T-cell (primary cell): ENCODE data around the gene B4GALT3. TPM values are rescaled to one million over a fixed set of nuclear protein-coding genes. Genes with fewer than 3 reads are reported as not detected.

Experiments used
- ATAC-seq, 4 experiments: fragments of 200-7000 bp in 3 of 4; fragments of 150-1000 bp in 1 of 4; cut with Tn5 transposase; replicated peaks in 1 of 4; 1 replicate in 3 of 4; 2 replicates in 1 of 4; pipeline ENCODE4 v1.10.0; 2021; ENCODE audit warnings: moderate library complexity in 3 of 4, mild to moderate bottlenecking in 2 of 4, moderate number of reproducible peaks in 1 of 4
- CTCF ChIA-PET, 2 donors: fragments of 300-600 bp; sonication (Branson Sonifier 250); formaldehyde crosslinking; loops; one replicate each; lab custom pipeline; 2022; ENCODE audit warnings: antibody characterized with exemption in 2 of 2; lab: Charles Lee
- POLR2A ChIA-PET, 2 donors: fragments of 300-600 bp; sonication (Branson Sonifier 250); formaldehyde crosslinking; loops; one replicate each; lab custom pipeline; 2022; ENCODE audit warnings: antibody characterized with exemption in 2 of 2; lab: Charles Lee
- DNase-seq, 35 experiments: peaks; one replicate each; pipeline versions ENCODE4 v3.0.0 to v3.0.0-alpha.2; 2013 to 2023
- H3K27ac ChIP-seq: one replicate; pipeline ENCODE4 v1.5.1; 2013; ENCODE audit warnings: low read length
- H3K27me3 ChIP-seq, 2 experiments: replicated peaks in 1 of 2; 1 replicate in 1 of 2; 2 replicates in 1 of 2; pipeline versions ENCODE4 v1.6.1 to v1.7.0; 2013; ENCODE audit warnings: low read length in 1 of 2, mixed read lengths in 1 of 2; ENCODE audit not compliant: control insufficient read depth in 2 of 2, insufficient read depth in 2 of 2; ENCODE audit errors: extremely low read depth in 1 of 2
- H3K36me3 ChIP-seq, 2 donors: 1 replicate in 1 of 2; 2 replicates in 1 of 2; pipeline versions ENCODE4 v1.6.1 to v1.7.0; 2013; ENCODE audit warnings: low read length in 1 of 2; ENCODE audit not compliant: control insufficient read depth in 2 of 2, insufficient read depth in 1 of 2; ENCODE audit errors: extremely low read depth in 1 of 2
- H3K4me1 ChIP-seq, 2 experiments: 1 replicate in 1 of 2; 2 replicates in 1 of 2; pipeline versions ENCODE4 v1.6.1 to v1.7.0; 2013; ENCODE audit warnings: low read length in 2 of 2, mixed read lengths in 1 of 2; ENCODE audit not compliant: insufficient read depth in 2 of 2, control insufficient read depth in 1 of 2; ENCODE audit errors: extremely low read depth in 1 of 2
- H3K4me3 ChIP-seq, 2 donors: 1 replicate in 1 of 2; 2 replicates in 1 of 2; pipeline versions ENCODE4 v1.5.1 to v1.7.0; 2013; ENCODE audit warnings: mild to moderate bottlenecking in 2 of 2, low read length in 1 of 2, moderate library complexity in 1 of 2; ENCODE audit not compliant: control insufficient read depth in 1 of 2; ENCODE audit errors: extremely low read depth in 1 of 2
- H3K9me3 ChIP-seq: 2 replicates; pipeline ENCODE4 v1.7.0; 2013
- H3K27ac Mint-ChIP-seq, 2 donors: one replicate each; pipeline ENCODE4 v1.8.0; 2020 to 2021; ENCODE audit warnings: mild to moderate bottlenecking in 2 of 2, mixed read lengths in 2 of 2
- H3K27me3 Mint-ChIP-seq, 2 donors: one replicate each; pipeline ENCODE4 v1.8.0; 2021 to 2022; ENCODE audit warnings: mixed read lengths in 2 of 2
- H3K36me3 Mint-ChIP-seq: one replicate; pipeline ENCODE4 v1.8.0; 2021; ENCODE audit warnings: mixed read lengths
- H3K4me1 Mint-ChIP-seq, 3 donors: one replicate each; pipeline ENCODE4 v1.8.0; 2020 to 2022; ENCODE audit warnings: mixed read lengths in 3 of 3, mild to moderate bottlenecking in 1 of 3
- H3K4me3 Mint-ChIP-seq, 3 donors: one replicate each; pipeline ENCODE4 v1.8.0; 2020 to 2022; ENCODE audit warnings: mild to moderate bottlenecking in 3 of 3, mixed read lengths in 3 of 3, moderate library complexity in 3 of 3
- H3K9me3 Mint-ChIP-seq, 3 donors: one replicate each; pipeline ENCODE4 v1.8.0; 2020 to 2022; ENCODE audit warnings: mixed read lengths in 3 of 3
- WGBS: methylation state at CpG from one replicate; pipeline ENCODE4 v1.1.5; 2013; ENCODE audit warnings: missing lambda C conversion rate; ENCODE audit not compliant: insufficient coverage; 5-methylcytosine and 5-hydroxymethylcytosine counted together
- total RNA-seq, 35 experiments: library from RNA in 6 of 35; stranded (reverse) in 6 of 35; fragments of 120-200 nt in 1 of 35; gene quantifications; one replicate each; pipeline versions ENCODE4 v1.2.1 to v1.2.4 and lab custom pipeline; 2013 to 2026

B4GALT3 gene
- total RNA-seq, 5 donors from 2014 or later (not counting 1 experiment from before 2014, with no cell fraction given), result 48.4 to 77.8 (median 69.3) TPM

- H3K4me3 Mint-ChIP-seq, result no peak overlapping the region
- peaks cover 25 to 76% of the 10 kb centered on the region in 2 experiments for H3K4me1 ChIP-seq
- H3K27ac Mint-ChIP-seq, result no peak overlapping the region
These were observed 19.5 kb upstream of the B4GALT3 start for GRCh38 chr1:161196521-161197451.

GRCh38 chr1:161196111-161196510 lies 18.8 kb upstream of the B4GALT3 start:
- peaks cover 46 to 53% (median 53%) of the 10 kb centered on the region in 3 donors for H3K4me1 Mint-ChIP-seq
- no peak overlapping the region for H3K4me3 Mint-ChIP-seq
- 100% methylated on average over 3 of the region's 7 CpGs for WGBS
- H3K36me3 ChIP-seq, result no peaks in the 10 kb centered on the region
- POLR2A ChIA-PET, result no interaction called here
- H3K4me1 ChIP-seq, result peaks cover 20 to 69% of the 10 kb centered on the region in 2 experiments
- H3K27ac Mint-ChIP-seq, result no peak overlapping the region
- H3K27me3 Mint-ChIP-seq, result no peaks in the 10 kb centered on the region
- ATAC-seq (no peak), DNase-seq (no peak)
- H3K4me3 ChIP-seq, result no peak overlapping the region
- no peak overlapping the region for H3K27ac ChIP-seq
- H3K9me3 Mint-ChIP-seq, result no peaks in the 10 kb centered on the region
- H3K27me3 ChIP-seq, result no peaks in the 10 kb centered on the region
- H3K9me3 ChIP-seq, result no peaks in the 10 kb centered on the region
- H3K36me3 Mint-ChIP-seq, result no peaks in the 10 kb centered on the region
- CTCF ChIA-PET, result no interaction called here

More at GRCh38 chr1:161196521-161197451, 19.5 kb upstream of the B4GALT3 start:
- H3K27me3 ChIP-seq, result no peaks in the 10 kb centered on the region
- ATAC-seq (no peak), DNase-seq (no peak)
- 93% methylated on average over 16 of the region's 27 CpGs for WGBS
- Mint-ChIP-seq H3K4me1 (peaks cover 51 to 58% (median 57%) of the 10 kb centered on the region in 3 donors), H3K9me3 (no peaks in the 10 kb centered on the region), H3K27me3 (no peaks in the 10 kb centered on the region), H3K36me3 (no peaks in the 10 kb centered on the region)
- no peaks in the 10 kb centered on the region for H3K9me3 ChIP-seq
- ChIA-PET CTCF (interaction anchor here in 1 of 2 donors (0.7 kb wide), 1 partner anchor 177 kb away, joined by 4 read pairs; no protein-coding TSS in a partner anchor), POLR2A (no interaction called here)
- no peak overlapping the region for H3K4me3 ChIP-seq
- no peak overlapping the region for H3K27ac ChIP-seq
- H3K36me3 ChIP-seq, result no peaks in the 10 kb centered on the region

DNA sequence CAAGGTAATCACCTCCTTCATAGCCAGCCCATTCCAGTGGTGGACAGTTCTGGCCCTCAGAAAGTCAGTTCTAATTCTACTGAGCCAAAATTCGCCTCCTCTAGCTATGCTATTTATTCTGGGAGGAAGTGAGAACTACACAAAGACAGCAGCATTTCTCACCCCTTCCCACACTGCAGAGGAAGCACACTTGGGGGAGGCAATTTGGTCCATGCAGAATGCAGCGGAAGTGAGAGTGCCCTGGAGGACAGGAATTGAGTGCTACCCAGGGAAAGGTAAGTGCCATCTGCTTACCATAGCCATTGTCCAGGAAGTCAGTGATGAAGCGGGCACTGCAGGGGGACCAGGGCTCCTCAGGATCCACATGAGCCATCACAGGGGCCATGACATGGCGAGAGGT lies 17.9 kb upstream of the B4GALT3 start:
- Mint-ChIP-seq H3K27ac (peak overlapping the region; percentile 86 to 87), H3K27me3 (no peaks in the 10 kb centered on the region), H3K4me1 (peaks cover 38 to 47% (median 43%) of the 10 kb centered on the region in 3 donors), H3K36me3 (no peaks in the 10 kb centered on the region), H3K4me3 (peak overlapping the region in 1 of 3 donors; percentile 45), H3K9me3 (no peaks in the 10 kb centered on the region)
- Histone ChIP-seq H3K36me3 (no peaks in the 10 kb centered on the region), H3K9me3 (no peaks in the 10 kb centered on the region), H3K4me3 (no peak overlapping the region), H3K27ac (peak overlapping the region; percentile 10), H3K27me3 (no peaks in the 10 kb centered on the region), H3K4me1 (peaks cover 16 to 66% of the 10 kb centered on the region in 2 experiments)
- ATAC-seq, result peak in 2 of 4 experiments; percentile 27 to 30
- POLR2A ChIA-PET, result interaction anchor here in 1 of 2 donors (0.5 kb wide), 1 partner anchor 12 kb away, joined by 3 read pairs; no protein-coding TSS in a partner anchor
- CTCF ChIA-PET, result interaction anchor here in 1 of 2 donors (1.3 kb wide), 1 partner anchor 30 kb away, joined by 5 read pairs; the partner anchor contains the start of gene TOMM40L
- DNase-seq, result no peak
- WGBS, result 67% methylated on average over 2 of the region's 4 CpGs

DNA sequence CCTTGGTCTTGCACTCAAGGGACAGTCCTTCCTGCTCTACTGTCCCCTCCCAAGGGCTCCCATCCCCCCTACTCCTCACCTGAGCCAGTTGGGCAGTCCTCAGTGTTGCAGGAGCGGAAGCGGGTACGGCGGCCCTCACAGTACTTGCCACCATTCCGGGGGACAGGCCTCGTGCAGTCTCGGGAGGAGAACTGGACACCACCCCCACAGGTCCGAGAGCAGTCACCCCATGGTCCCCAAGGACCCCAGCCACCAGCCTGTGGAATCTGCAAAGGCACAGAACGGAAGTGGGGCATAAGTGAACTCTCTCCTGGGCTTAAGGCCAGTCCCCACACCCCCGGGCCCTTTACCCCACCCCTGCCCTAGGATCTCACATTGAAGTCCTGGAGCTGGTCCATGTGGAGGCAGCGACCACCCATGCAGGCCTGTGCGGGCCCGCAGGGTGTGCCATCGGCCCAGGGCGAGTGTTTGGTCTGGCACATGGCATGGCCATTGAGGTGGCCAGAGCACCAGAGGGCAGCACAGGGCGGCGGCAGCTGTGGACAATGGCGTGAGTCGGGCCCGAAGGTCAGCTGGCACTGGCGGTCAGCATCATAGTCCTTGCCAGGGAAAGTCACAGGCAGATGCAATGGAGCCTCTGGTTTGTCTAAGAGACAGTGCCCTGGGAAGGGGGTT lies 16.4 kb upstream of the B4GALT3 start:
- Mint-ChIP-seq H3K4me3 (no peak overlapping the region), H3K27ac (peak overlapping the region in 1 of 2 donors; percentile 11), H3K4me1 (peaks cover 36 to 46% (median 36%) of the 10 kb centered on the region in 3 donors), H3K9me3 (no peaks in the 10 kb centered on the region), H3K36me3 (no peaks in the 10 kb centered on the region), H3K27me3 (no peaks in the 10 kb centered on the region)
- WGBS, result 96% methylated on average over 15 of the region's 21 CpGs
- CTCF ChIA-PET, result interaction anchor here in 1 of 2 donors (1.8 kb wide), 1 partner anchor 30 kb away, joined by 5 read pairs; the partner anchor contains the start of gene APOA2
- DNase-seq, result no peak
- no peak for ATAC-seq
- Histone ChIP-seq H3K4me3 (no peak overlapping the region), H3K4me1 (peaks cover 16 to 63% of the 10 kb centered on the region in 2 experiments), H3K9me3 (no peaks in the 10 kb centered on the region), H3K27me3 (no peaks in the 10 kb centered on the region), H3K27ac (no peak overlapping the region), H3K36me3 (no peaks in the 10 kb centered on the region)
- POLR2A ChIA-PET, result interaction anchor here in 1 of 2 donors (0.6 kb wide), 1 partner anchor 10 kb away, joined by 4 read pairs; no protein-coding TSS in a partner anchor

DNA sequence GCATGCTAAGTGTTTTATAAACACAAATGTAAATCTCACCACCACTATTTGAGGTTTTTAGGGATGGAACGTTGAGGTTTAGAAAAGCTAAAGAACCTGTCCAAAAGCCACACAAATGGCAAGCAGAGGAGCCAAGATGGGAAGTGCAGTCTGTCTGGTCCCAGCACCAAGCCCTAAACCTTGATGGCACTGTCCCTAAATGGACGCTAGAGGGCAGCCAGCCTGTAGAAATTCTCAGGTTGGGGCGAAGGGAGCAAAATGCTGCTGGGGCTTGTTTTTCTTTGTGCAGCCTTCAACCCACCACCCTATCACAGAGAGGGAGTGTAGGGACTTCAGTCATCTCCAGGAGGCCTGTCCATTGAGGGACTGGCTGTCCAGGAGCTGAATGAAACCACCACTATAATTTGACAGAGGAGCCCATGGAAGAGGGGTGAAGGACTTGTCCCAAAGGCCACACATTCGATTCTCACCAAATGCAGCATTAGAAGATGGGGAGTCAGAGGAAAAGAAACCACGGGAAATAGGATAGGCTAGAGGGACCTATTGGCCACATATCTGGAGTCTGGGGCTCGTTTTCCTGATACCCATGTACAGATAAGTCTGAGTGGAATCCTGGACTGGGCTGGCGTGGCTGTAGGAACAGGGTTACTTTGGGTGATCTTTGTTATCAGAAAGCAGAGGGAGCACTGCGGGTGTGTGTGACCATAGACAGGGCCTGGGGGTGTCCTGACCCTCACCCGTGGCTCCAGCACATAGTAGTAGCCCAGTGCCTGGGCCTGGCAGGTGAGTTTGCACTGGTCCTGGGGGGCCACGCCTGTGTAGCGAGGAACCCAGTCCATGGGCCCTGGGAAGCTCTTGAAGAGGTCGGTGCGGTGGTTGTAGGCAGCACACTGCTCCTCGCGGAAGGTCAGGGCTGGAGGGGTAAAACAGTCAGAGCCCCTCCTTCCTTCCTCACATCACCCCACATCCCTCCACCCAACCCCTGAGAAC lies 15.5 kb upstream of the B4GALT3 start:
- H3K36me3 ChIP-seq, result no peaks in the 10 kb centered on the region
- Mint-ChIP-seq H3K9me3 (no peaks in the 10 kb centered on the region), H3K36me3 (no peaks in the 10 kb centered on the region), H3K27ac (peak overlapping the region; percentile 89 to 93), H3K4me3 (peak overlapping the region in 1 of 3 donors; percentile 54), H3K4me1 (peaks cover 42 to 52% (median 43%) of the 10 kb centered on the region in 3 donors), H3K27me3 (no peaks in the 10 kb centered on the region)
- peak; percentile 93 to 95 (median 94) for ATAC-seq
- peaks cover 16 to 73% of the 10 kb centered on the region in 2 experiments for H3K4me1 ChIP-seq
- no peak overlapping the region for H3K4me3 ChIP-seq
- no peak overlapping the region for H3K27ac ChIP-seq
- ChIA-PET POLR2A (interaction anchor here in 1 of 2 donors (0.6 to 0.8 kb wide), 2 partner anchors 8 to 10 kb away, joined by 3 to 10 read pairs; no protein-coding TSS in a partner anchor), CTCF (interaction anchor here (1.0 to 2.7 kb wide), 11 partner anchors 9 to 196 kb away, joined by 3 to 16 read pairs (median 5); partner anchors contain the start of genes NDUFS2 (in 2 of the 2), TOMM40L (in 2 of the 2) and APOA2 (in 1 of the 2))
- no peaks in the 10 kb centered on the region for H3K9me3 ChIP-seq
- DNase-seq, result peak; percentile 40 to 85 (median 61)
- WGBS, result 78% methylated on average over 9 of the region's 15 CpGs
- H3K27me3 ChIP-seq, result no peaks in the 10 kb centered on the region
